HG03520 (cell line): ENCODE data around the gene SLC6A9.

ENCODE experiments used
- ATAC-seq: cut with Tn5 transposase; IDR thresholded peaks from one replicate; pipeline ENCODE4 v1.9.1; 2021; ENCODE audit warnings: mild to moderate bottlenecking, moderate library complexity; ENCODE audit not compliant: unreplicated experiment

SLC6A9 gene

GRCh38 chr1:44031252-44032169, at the start of gene SLC6A9:
SLC6A9 (minus strand) TSS chr1:44031462; CDS start chr1:44024277, 7,185 bp downstream.
- no peak for ATAC-seq

GRCh38 chr1:44079566-44079965, 48.3 kb upstream of the SLC6A9 start:
- ATAC-seq = no peak

GRCh38 chr1:44078104-44078503, 46.8 kb upstream of the SLC6A9 start:
- ATAC-seq = no peak

GRCh38 chr1:44077421-44077820, 46.2 kb upstream of the SLC6A9 start:
- ATAC-seq = no peak

DNA sequence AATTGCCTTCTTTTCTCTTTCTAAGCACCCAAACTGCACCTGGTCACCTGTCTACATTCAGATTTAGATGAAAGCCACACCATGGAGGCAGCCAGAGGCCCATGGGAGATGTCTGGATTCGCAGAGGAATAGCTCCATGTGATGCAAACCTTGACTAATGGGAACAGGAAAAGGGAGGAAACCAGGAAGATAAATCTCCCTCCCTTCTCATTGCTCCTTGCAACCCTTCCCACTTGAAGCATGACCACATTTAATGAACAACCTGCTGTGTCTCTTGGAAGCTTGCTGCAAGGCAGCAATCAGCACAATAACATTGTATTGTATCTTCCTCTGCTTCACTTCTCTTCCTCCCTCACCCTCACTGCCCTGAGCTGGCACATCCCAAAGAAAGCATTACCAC, 44.8 kb upstream of the SLC6A9 start:
- no peak for ATAC-seq

GRCh38 chr1:44074415-44074814, 43.2 kb upstream of the SLC6A9 start:
- no peak for ATAC-seq

DNA sequence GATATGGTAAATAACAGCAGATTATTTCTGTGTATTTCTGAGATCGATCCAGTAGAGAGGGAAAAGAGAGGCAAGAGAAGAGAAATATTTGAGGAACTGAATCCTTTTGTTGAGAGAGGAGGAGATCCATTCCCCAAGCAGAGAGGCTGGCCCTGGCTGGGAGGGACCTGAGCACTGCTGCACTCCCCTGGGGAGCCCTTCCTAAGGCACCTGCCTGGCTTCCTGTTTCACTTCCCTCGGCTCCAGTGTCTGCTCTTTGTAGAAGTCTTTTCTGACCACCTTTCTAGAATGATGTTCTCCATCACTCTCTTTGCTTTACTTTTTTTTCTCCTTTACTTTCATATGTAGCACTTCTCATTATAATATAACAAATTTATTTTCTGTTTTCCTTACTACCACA, 42.3 kb upstream of the SLC6A9 start:
- ATAC-seq = no peak

- ATAC-seq = no peak
Measured at GRCh38 chr1:44072821-44073220, 41.6 kb upstream of the SLC6A9 start.

DNA sequence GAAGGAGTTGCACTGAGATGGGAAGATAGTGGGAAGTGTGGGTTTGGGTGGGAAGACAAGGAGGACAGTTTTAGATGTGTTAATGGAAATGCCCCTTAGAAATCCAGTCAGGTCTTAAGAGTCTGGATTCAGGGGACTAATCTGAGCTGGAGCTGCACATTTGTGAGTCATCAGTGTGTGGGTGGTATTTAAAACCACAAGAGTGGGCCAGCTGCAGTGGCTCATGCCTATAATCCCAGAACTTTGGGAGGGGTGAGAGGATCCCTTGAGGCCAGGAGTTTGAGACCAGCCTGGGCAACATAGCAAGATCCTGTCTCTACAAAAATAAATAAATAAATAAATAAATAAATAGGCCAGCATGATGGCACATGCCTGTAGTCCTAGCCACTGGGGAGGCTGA, 40.9 kb upstream of the SLC6A9 start:
- no peak for ATAC-seq

GRCh38 chr1:44071461-44071860, 40.2 kb upstream of the SLC6A9 start:
- ATAC-seq = no peak

- no peak for ATAC-seq
Measured at GRCh38 chr1:44068442-44068921, 37.2 kb upstream of the SLC6A9 start.

DNA sequence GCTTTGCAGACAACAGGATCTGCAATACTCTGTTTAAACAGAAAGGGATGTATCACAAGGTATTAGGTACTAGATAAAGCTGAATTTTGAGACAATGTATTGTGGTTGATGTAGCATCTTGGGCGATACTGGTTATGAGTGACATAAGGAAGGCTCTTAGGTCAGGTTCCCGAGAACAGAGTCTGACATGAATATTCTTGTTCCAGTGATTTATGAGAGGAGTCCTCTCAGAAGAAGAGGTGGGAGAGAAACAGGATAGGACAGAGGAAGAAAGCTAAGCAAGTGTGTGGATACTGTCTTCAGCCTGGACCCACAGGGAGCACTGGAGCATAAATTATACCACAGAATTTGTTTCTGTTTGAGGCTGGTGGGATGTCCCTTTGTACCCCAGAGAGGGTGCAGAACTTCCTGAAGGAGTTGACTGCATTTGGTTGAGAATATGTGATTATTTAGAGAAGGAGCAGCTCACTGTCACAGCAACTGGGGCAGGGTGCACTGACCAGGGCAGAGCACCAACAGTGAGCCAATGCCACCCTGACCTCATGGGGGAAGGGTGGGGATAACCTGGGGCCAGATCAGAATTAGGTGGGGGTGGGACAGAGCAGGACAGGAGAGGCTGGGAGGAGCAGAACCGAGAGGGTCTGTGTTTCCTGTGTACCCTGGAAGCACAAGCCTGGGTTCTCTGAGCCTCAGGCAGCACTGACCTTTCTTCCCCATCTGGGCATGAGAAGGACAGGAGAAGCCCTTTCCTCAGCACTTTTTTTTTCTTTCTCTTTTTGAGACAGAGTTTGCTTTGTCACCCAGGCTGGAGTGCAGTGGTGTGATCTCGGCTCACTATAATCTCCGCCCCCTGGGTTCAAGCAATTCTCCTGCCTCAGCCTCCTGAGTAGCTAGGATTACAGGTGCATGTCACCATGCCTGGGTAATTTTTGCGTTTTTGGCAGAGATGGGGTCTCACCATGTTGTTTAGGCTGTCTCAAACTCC, 36.3 kb upstream of the SLC6A9 start:
- no peak for ATAC-seq

DNA sequence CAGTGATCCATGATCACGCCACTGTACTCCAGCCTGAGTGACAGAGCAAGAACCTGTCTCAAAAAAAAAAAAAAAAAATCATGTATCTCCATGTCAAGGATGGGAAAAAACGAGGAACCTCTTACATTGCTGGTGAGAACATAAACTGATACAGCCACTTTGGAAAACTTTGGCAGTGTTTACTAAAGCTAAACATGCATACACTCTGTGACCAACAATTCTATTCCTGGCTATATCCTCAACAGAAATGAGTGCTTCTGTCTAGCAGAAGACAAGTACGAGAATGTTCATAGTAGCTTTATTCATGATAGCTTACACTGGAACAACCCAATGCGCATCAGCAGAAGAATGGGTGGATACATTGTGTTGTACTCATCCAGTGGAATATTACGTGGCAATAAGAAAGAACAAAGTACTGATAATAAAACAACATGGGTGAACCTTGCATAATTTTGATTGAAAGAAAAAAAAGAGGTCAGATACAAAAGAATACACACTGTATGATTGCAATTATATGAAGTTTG, 31.5 kb upstream of the SLC6A9 start:
- ATAC-seq = no peak

DNA sequence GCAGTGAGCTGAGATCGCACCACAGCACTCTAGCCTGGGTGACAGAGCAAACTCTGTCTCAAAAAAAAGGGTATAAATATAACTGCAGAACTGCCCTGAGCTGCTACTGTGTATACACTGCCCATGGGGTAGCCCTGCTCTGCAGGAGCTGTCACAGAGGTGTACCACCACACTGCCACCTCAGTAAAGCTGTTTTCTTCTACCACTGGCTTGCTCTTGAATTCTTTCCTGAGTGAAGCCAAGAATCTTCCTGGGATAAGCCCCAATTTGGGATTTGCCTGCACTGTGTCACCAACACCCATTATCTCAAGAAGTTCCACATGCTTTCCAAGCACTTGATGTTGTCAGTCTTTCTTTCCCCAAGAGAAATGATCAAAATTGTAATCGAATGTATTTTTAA, 30.6 kb upstream of the SLC6A9 start:
- ATAC-seq = no peak

DNA sequence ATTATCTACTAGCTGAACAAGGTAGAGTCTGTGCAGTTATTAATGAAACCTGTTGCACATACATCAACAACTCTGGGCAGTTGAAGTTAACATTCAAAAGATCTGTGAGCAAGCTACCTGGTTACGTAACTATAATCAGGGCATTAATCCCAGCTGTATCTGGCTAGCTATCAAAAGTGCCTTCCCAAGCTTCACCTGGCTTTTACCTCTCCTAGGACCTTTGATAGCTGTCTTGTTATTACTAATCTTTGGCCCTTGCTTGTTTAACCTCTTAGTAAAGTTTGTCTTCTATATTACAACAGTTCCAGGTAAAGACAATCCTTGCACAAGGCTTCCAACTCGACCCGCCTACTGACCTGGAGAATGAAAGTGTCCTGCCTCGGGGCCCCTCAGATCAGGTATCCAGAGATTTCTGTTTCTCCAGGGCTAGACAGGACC, 29.6 kb upstream of the SLC6A9 start:
- ATAC-seq = no peak

DNA sequence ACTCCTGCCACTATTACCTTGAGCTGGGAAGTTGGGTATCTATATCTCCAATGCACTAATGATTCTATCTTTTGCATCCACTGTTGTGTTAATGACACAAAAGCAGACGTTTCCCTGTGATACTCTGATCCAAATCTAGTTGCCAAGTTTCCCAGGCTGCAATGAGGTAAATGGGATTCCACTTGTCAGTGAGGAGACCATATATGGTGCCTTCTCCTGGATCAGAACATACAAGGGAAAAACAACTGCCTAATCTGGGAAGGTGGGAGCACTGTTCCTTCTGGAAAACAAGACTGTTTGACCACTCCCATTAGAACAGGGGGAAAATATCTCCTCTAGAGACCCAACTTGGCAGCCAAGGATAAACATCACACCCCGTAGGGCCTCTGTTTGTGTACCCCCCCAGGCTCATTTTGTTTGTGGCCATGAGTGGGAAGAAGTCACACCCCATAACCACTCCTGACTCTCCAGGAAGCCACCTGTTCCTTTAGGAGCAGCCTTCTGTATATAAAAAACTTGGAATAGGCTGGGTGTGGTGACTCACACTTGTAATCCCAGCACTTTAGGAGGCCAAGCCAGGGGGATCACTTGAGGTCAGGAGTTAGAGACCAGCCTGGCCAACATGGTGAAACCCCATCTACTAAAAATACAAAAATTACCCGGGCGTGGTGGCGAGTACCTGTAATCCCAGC, 28.5 kb upstream of the SLC6A9 start:
- ATAC-seq = no peak

DNA sequence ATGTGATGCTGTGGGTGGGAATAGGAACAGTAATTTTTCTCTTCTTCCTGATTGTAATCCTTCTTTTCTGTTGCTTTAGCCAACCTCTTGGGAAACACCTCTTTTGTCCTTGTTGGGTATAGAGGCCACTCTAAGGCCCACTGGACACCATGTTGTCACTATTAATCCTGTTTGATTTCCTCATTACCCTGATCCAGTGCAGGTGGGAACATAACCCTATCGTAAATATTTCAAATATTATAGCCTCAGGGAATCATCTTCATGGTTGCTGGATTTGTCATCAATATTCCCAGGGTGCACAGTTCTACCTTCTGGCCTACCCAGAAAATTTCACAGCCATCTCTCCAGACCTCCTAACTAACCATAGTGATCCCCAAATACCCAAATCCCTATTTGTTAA, 27.9 kb upstream of the SLC6A9 start:
- no peak for ATAC-seq

DNA sequence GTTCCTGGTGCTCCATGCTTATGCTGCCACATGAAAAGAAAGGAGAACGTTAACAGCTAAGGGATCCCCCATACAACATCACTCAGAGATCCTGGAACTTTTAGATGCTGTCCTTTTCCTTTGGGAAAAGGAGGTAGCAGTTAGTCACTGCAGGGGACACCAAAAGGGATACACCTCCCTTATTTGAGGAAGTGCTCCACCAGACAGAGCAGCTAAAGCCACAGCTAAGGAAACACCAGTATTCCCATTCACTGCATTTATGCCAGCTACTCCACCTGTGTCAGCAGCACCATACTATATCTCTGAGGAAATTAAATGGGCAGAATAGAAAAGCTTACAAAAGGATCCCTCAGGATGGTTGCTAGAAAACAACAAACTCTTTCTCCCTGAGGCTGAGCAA, 26.0 kb upstream of the SLC6A9 start:
- no peak for ATAC-seq

DNA sequence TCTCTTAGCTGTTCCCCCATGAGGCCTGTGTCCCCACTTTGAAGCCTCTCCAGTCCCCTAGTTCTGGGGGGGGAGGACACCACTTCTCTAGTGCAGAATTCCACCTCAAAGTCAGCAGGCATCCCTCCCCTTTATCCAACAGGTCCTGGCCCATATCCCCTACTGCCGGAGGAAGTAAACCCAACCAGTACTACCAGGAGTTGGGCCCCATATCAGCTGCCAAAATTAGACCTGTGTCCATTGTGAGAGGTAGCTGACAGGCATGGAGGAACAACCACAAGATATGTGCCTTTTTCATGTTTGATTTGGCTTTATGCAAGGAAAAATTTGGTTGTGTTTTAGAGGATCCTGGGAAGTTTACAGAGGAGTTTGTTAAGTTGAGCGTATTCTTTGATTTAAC, 22.1 kb upstream of the SLC6A9 start:
- no peak for ATAC-seq

- no peak for ATAC-seq
Measured at GRCh38 chr1:44050261-44050660, 19.0 kb upstream of the SLC6A9 start.

GRCh38 chr1:44049839-44050238, 18.6 kb upstream of the SLC6A9 start:
- ATAC-seq = no peak
